Body of pancreas (tissue), 4 donors: ENCODE measurements around the gene ST6GALNAC4. TPM values are rescaled to one million over a fixed set of nuclear protein-coding genes. Genes with fewer than 3 reads are reported as not detected.
"Not testable (repeated sequence)": the region's sequence is repeated elsewhere in the genome, so short reads cannot be mapped to it uniquely, and the experiment has no call there.

ENCODE experiments used
- ATAC-seq: fragments of 150-250 bp; one replicate; pipeline ENCODE4 v1.9.1; 2016
- DNase-seq, 4 donors: peaks; one replicate each; pipeline ENCODE4 v3.0.0-alpha.2; 2019
- H3K27ac ChIP-seq, 4 donors: fragments of 200-600 bp; sonication (generic); 1 replicate in 3 of 4; 2 replicates in 1 of 4; pipeline versions ENCODE4 v1.5.1 to v1.6.1; 2016 to 2019; ENCODE audit warnings: mild to moderate bottlenecking in 1 of 4, mixed read lengths in 1 of 4, moderate library complexity in 1 of 4
- H3K27me3 ChIP-seq, 2 donors: fragments of 200-600 bp; sonication (generic); one replicate each; pipeline ENCODE4 v1.6.0; 2016; ENCODE audit warnings: mild to moderate bottlenecking in 1 of 2
- H3K36me3 ChIP-seq, 2 donors: fragments of 200-600 bp; sonication (generic); replicated peaks in 1 of 2; 2 replicates each; pipeline ENCODE4 v1.5.1; 2016; ENCODE audit warnings: low read depth in 2 of 2; ENCODE audit not compliant: insufficient read depth in 1 of 2
- H3K4me1 ChIP-seq: fragments of 200-600 bp; sonication (generic); one replicate; pipeline ENCODE4 v1.6.0; 2016
- H3K4me3 ChIP-seq, 2 donors: fragments of 200-600 bp; sonication (generic); 1 replicate in 1 of 2; 2 replicates in 1 of 2; pipeline ENCODE4 v1.5.1; 2016 to 2019
- H3K9me3 ChIP-seq, 3 donors: fragments of 200-600 bp; sonication (generic); 1 replicate in 2 of 3; 2 replicates in 1 of 3; pipeline ENCODE4 v1.5.1; 2016
- CTCF ChIP-seq, 7 experiments: fragments of 450-650 bp in 4 of 7; fragments of 200-600 bp in 3 of 7; sonication (generic) in 3 of 7; IDR thresholded peaks; one replicate each; pipeline ENCODE4 v1.5.1; 2016 to 2019; ENCODE audit warnings: antibody characterized with exemption in 7 of 7
- POLR2A ChIP-seq, 3 donors: fragments of 450-650 bp; IDR thresholded peaks; one replicate each; pipeline ENCODE4 v1.6.1; 2016; ENCODE audit warnings: antibody characterized with exemption in 3 of 3, mild to moderate bottlenecking in 2 of 3
- WGBS, 2 donors: methylation state at CpG; one replicate each; pipeline ENCODE4 v1.1.5; 2017; 5-methylcytosine and 5-hydroxymethylcytosine counted together
- intact Hi-C: fragments of 100-400 bp; cut with DNase I; formaldehyde crosslinking; loops from one replicate; pipeline ENCODE4 v1.15.1; 2023
- total RNA-seq, 2 donors: library from RNA; depleted of rRNA; stranded (reverse); fragments of >200 nt; gene quantifications; one replicate each; pipeline ENCODE4 v1.1.0, GENCODE V29; 2016

The ST6GALNAC4 gene
- total RNA-seq, 2 donors from 2014 or later = 36.6 to 63.8 TPM

DNA sequence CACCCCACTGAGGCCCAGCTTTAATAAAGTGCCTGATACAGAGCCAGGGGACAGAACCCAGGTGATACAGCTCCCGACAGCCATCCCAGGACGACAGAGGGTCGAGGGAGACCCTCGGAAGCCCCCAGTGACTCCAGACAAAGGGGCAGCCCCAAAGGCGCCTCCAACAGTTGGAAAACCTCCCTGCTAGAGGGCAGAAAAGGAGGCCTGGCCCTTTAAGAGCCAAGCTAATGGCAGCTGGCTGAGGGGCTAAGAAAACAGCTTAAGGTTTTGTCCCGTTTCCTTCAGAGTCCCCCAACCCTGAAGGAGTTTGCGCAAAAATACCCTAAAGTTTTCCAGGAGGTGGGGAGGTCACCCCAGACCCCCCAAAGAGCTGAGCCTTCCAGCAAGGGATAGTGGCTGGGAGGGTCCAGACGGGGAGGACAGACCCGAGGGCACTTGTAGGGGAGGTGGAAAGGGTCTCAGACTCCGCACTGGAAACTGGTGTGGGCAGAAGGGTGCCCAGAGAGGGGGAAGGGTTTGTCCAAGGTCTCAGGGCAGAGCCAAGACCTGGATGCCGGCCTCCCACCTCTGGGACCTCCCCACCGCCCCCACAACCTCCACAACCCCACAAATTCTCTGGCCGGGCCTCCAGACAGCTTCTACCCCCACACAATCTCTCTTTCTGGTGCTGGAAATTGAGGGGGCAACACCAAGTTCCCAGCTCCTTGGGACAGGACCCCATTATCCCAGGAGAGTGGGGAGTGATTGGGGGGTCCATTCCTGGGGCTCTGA, 31.1 kb downstream of the ST6GALNAC4 start:
- WGBS, 2 donors = 82 to 92% methylated on average over 11 to 13 of the region's 13 CpGs
- no peak for ATAC-seq
- DNase-seq = no peak
- intact Hi-C loops = no loop called here
- TF ChIP-seq CTCF (IDR thresholded peaks at IDR 0.05) (no peak), POLR2A (IDR thresholded peaks at IDR 0.05) (no peak)
- Histone ChIP-seq H3K9me3 (no peaks in the 10 kb centered on the region), H3K36me3 (peaks cover 5 to 14% of the 10 kb centered on the region in 2 donors), H3K27ac (peak overlapping the region in 3 of 4 donors; percentile 65 to 82 (median 81)), H3K4me1 (peaks cover 29% of the 10 kb centered on the region), H3K4me3 (no peak overlapping the region), H3K27me3 (no peaks in the 10 kb centered on the region)

DNA sequence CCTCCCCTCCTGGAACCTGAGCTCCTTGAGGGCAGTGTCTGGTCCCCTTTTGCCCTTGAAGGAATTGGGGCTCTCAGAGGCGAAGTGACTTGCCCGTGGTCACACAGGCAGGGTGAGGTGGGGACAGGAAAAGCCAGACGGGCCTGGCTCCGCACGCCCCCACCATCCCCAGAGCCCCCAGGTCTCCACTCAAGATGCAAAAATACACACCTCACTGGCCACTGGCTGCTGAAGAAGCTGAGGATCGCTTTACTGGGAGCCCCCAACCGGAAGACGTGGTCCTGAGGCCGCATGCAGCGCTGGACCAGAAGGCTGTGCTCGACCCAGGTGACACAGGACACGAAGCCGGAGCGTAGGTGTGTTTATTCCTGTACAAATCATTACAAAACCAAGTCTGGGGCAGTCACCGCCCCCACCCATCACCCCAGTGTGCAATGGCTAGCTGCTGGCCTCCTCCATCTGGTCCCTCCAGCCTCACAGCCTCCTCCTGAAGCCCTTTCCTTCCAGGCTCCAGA, 31.8 kb downstream of the ST6GALNAC4 start:
- 75 to 85% methylated on average over 11 to 15 of the region's 15 CpGs for WGBS, 2 donors
- Histone ChIP-seq H3K36me3 (peaks cover under 1 to 12% of the 10 kb centered on the region in 2 donors), H3K9me3 (no peaks in the 10 kb centered on the region), H3K27ac (peak overlapping the region; percentile 65 to 82 (median 73)), H3K27me3 (no peaks in the 10 kb centered on the region), H3K4me1 (peaks cover 29% of the 10 kb centered on the region), H3K4me3 (no peak overlapping the region)
- TF ChIP-seq CTCF (IDR thresholded peaks at IDR 0.05) (no peak), POLR2A (IDR thresholded peaks at IDR 0.05) (no peak)
- DNase-seq (no peak), ATAC-seq (no peak)
- intact Hi-C loops = no loop called here

GRCh38 chr9:127884427-127884911, 32.4 kb downstream of the ST6GALNAC4 start:
- Histone ChIP-seq H3K4me3 (no peak overlapping the region), H3K27ac (peak overlapping the region; percentile 25 to 82 (median 73)), H3K9me3 (no peaks in the 10 kb centered on the region), H3K27me3 (no peaks in the 10 kb centered on the region), H3K36me3 (peaks cover 0 to 12% of the 10 kb centered on the region in 2 donors), H3K4me1 (peaks cover 29% of the 10 kb centered on the region)
- 14 to 17% methylated on average over 1 to 11 of the region's 11 CpGs for WGBS, 2 donors
- no peak for TF ChIP-seq CTCF (IDR thresholded peaks at IDR 0.05)
- TF ChIP-seq POLR2A (IDR thresholded peaks at IDR 0.05) = peak in 2 of 3 donors; percentile 22 to 23
- ATAC-seq (peak; percentile 87), DNase-seq (peak; percentile 76 to 84 (median 82))
- intact Hi-C loops = no loop called here

DNA sequence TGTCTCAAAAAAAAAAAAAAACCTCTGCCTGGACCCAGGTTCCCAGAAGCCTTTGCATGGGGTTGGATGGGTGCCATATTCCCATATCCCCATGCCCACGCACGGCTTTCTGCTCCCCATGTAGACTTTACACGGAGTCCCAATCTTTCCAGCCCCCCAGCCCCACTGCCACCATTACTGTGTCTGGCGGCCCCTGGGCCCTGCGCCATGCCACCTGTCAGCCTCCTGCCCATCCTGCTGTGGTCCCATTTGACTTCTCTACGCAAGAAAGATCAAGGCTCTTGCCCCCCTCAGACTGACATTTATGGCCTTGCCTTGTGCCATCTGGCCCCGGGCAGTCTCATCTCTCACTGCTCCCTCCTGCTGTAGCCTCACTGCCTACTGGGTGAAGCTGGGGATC, 32.9 kb downstream of the ST6GALNAC4 start:
- 59 to 77% methylated on average over 6 to 7 of the region's 7 CpGs for WGBS, 2 donors
- Histone ChIP-seq H3K36me3 (peaks cover 0 to 12% of the 10 kb centered on the region in 2 donors), H3K27me3 (no peaks in the 10 kb centered on the region), H3K4me1 (peaks cover 29% of the 10 kb centered on the region), H3K4me3 (no peak overlapping the region), H3K9me3 (no peaks in the 10 kb centered on the region), H3K27ac (peak overlapping the region; percentile 25 to 82 (median 73))
- TF ChIP-seq CTCF (IDR thresholded peaks at IDR 0.05) = no peak
- TF ChIP-seq POLR2A (IDR thresholded peaks at IDR 0.05) = no peak
- ATAC-seq = peak; percentile 4
- intact Hi-C loops = no loop called here
- no peak for DNase-seq

DNA sequence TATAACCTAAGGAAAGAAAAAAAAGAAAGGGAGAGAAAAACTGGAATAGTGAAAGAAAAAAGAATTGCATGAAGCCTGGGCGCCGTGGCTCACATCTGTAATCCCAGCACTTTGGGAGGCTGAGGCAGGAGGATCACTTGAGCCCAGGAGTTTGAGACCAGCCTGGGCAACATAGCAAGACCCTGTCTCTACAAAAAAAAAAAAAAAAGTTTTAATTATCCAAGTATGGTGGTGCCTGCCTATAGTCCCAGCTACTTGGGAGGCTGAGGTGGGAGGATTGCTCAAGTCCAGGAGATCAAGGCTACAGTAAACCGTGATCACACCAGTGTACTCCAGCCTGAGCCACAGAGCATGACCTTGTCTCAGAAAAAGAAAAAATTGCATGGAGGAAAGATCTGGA, 35.1 kb downstream of the ST6GALNAC4 start:
- H3K9me3 ChIP-seq, H3K27me3 ChIP-seq, DNase-seq, H3K36me3 ChIP-seq, ATAC-seq, H3K4me3 ChIP-seq, intact Hi-C loops, H3K27ac ChIP-seq: not testable (repeated sequence)
- WGBS, 2 donors = 80 to 81% methylated on average over 3 of the region's 3 CpGs
- H3K4me1 ChIP-seq = peaks cover 42% of the 10 kb centered on the region
